HUES64 (cell line): Measurements from ENCODE around the gene EBLN1.

Experiments
- H3K27ac ChIP-seq: 2 replicates; pipeline ENCODE4 v1.7.0; 2013; ENCODE audit warnings: low read depth, low read length, inconsistent platforms
- H3K27me3 ChIP-seq: 2 replicates; pipeline ENCODE4 v1.6.1; 2013; ENCODE audit warnings: mild to moderate bottlenecking, low read length; ENCODE audit not compliant: insufficient read depth
- H3K36me3 ChIP-seq: 2 replicates; pipeline ENCODE4 v1.6.1; 2013; ENCODE audit warnings: mild to moderate bottlenecking, low read length; ENCODE audit not compliant: insufficient read depth
- H3K4me1 ChIP-seq: 2 replicates; pipeline ENCODE4 v1.6.1; 2013; ENCODE audit warnings: mild to moderate bottlenecking, low read length, moderate library complexity; ENCODE audit not compliant: insufficient read depth
- H3K4me3 ChIP-seq: 2 replicates; pipeline ENCODE4 v1.5.1; 2013; ENCODE audit warnings: mild to moderate bottlenecking, low read length, moderate library complexity
- H3K9ac ChIP-seq: 2 replicates; pipeline ENCODE4 v1.6.1; 2013; ENCODE audit warnings: mild to moderate bottlenecking, low read depth, low read length
- H3K9me3 ChIP-seq: 2 replicates; pipeline ENCODE4 v1.6.1; 2013; ENCODE audit warnings: low read depth, low read length; ENCODE audit not compliant: insufficient read depth
- WGBS: fragments of 150-250, 120-280 bp; methylation state at CpG from one replicate; pipeline ENCODE4 v1.1.7; 2013; ENCODE audit warnings: missing lambda C conversion rate; 5-methylcytosine and 5-hydroxymethylcytosine counted together

The EBLN1 gene

GRCh38 chr10:22180724-22181123 lies 37.1 kb downstream of the EBLN1 start:
- H3K9ac ChIP-seq, result no peak overlapping the region

GRCh38 chr10:22174442-22174841 lies 43.4 kb downstream of the EBLN1 start:
- no peak overlapping the region for H3K27ac ChIP-seq
- no peak overlapping the region for H3K4me3 ChIP-seq
- H3K27me3 ChIP-seq, result no peaks in the 10 kb centered on the region
- no peak overlapping the region for H3K9ac ChIP-seq
- H3K4me1 ChIP-seq, result no peaks in the 10 kb centered on the region
- no peaks in the 10 kb centered on the region for H3K36me3 ChIP-seq
- H3K9me3 ChIP-seq, result peaks cover 6% of the 10 kb centered on the region; the same call in 1 of the 2 replicates

More at GRCh38 chr10:22180724-22181123, 37.1 kb downstream of the EBLN1 start:
- H3K27me3 ChIP-seq, result no peaks in the 10 kb centered on the region
- peaks cover 8% of the 10 kb centered on the region; the same call in 1 of the 2 replicates for H3K9me3 ChIP-seq
- H3K27ac ChIP-seq, result no peak overlapping the region
- WGBS, result 86% methylated on average over 2 of the region's 2 CpGs
- no peaks in the 10 kb centered on the region for H3K36me3 ChIP-seq
- H3K4me3 ChIP-seq, result no peak overlapping the region
- no peaks in the 10 kb centered on the region for H3K4me1 ChIP-seq

GRCh38 chr10:22171131-22171530 lies 46.7 kb downstream of the EBLN1 start:
- Histone ChIP-seq H3K4me1 (no peaks in the 10 kb centered on the region), H3K27ac (no peak overlapping the region), H3K4me3 (no peak overlapping the region), H3K9me3 (peaks cover 6% of the 10 kb centered on the region; the same call in 1 of the 2 replicates), H3K9ac (no peak overlapping the region), H3K36me3 (no peaks in the 10 kb centered on the region), H3K27me3 (no peaks in the 10 kb centered on the region)
- 89% methylated on average over 1 of the region's 1 CpG for WGBS

GRCh38 chr10:22170582-22170981 lies 47.2 kb downstream of the EBLN1 start:
- peaks cover 6% of the 10 kb centered on the region; the same call in 1 of the 2 replicates for H3K9me3 ChIP-seq
- H3K9ac ChIP-seq, result no peak overlapping the region
- H3K27ac ChIP-seq, result no peak overlapping the region
- no peak overlapping the region for H3K4me3 ChIP-seq
- no peaks in the 10 kb centered on the region for H3K36me3 ChIP-seq
- H3K4me1 ChIP-seq, result no peaks in the 10 kb centered on the region
- H3K27me3 ChIP-seq, result no peaks in the 10 kb centered on the region

- Histone ChIP-seq H3K4me3 (no peak overlapping the region), H3K27me3 (no peaks in the 10 kb centered on the region), H3K9me3 (no peaks in the 10 kb centered on the region), H3K4me1 (peaks cover 15% of the 10 kb centered on the region; the same call in 1 of the 2 replicates), H3K9ac (no peak overlapping the region), H3K36me3 (no peaks in the 10 kb centered on the region), H3K27ac (no peak overlapping the region)
- 76% methylated on average over 2 of the region's 2 CpGs for WGBS
These were observed 57.8 kb downstream of the EBLN1 start for GRCh38 chr10:22159979-22160378.

- 94% methylated on average over 2 of the region's 3 CpGs for WGBS
- Histone ChIP-seq H3K36me3 (no peaks in the 10 kb centered on the region), H3K9ac (no peak overlapping the region), H3K27ac (no peak overlapping the region), H3K4me1 (peaks cover 15% of the 10 kb centered on the region; the same call in 1 of the 2 replicates), H3K9me3 (no peaks in the 10 kb centered on the region), H3K4me3 (no peak overlapping the region), H3K27me3 (no peaks in the 10 kb centered on the region)
These were observed 58.6 kb downstream of the EBLN1 start for GRCh38 chr10:22159180-22159579.
